ENCODE measurements around the gene LTBP4.
A peak's percentile ranks its signal among the peaks of the same experiment; 100 is the strongest.

The LTBP4 gene

DNA sequence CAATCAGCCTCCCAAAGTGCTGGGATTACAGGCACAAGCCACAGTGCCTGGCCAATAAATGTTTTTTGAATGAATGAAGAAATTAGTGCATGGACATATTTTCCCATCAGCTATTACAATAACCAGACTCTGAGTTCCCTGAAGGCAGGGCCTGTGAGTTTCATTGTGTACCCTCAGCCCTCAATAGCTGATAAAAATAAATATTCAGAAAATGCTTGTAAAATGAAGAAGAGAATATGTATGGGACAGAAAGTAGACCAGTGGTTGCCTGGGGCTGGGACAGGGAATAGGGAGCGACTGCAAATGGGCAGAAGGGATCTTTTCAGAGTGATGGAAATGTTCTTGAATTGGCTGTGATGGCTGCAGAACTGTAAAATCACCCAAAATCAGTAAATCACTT lies 60.4 kb downstream of the LTBP4 start:
- no peak overlapping the region for H3K4me3 ChIP-seq (ENCODE audit: low read depth, low read length)
- DNase-seq (ENCODE audit: low read depth) = no peak
- TF ChIP-seq, protein P1, sequence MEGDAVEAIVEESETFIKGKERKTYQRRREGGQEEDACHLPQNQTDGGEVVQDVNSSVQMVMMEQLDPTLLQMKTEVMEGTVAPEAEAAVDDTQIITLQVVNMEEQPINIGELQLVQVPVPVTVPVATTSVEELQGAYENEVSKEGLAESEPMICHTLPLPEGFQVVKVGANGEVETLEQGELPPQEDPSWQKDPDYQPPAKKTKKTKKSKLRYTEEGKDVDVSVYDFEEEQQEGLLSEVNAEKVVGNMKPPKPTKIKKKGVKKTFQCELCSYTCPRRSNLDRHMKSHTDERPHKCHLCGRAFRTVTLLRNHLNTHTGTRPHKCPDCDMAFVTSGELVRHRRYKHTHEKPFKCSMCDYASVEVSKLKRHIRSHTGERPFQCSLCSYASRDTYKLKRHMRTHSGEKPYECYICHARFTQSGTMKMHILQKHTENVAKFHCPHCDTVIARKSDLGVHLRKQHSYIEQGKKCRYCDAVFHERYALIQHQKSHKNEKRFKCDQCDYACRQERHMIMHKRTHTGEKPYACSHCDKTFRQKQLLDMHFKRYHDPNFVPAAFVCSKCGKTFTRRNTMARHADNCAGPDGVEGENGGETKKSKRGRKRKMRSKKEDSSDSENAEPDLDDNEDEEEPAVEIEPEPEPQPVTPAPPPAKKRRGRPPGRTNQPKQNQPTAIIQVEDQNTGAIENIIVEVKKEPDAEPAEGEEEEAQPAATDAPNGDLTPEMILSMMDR (IDR thresholded peaks at IDR 0.05; ENCODE audit: low read depth, low read length, missing control alignments) = no peak

DNA sequence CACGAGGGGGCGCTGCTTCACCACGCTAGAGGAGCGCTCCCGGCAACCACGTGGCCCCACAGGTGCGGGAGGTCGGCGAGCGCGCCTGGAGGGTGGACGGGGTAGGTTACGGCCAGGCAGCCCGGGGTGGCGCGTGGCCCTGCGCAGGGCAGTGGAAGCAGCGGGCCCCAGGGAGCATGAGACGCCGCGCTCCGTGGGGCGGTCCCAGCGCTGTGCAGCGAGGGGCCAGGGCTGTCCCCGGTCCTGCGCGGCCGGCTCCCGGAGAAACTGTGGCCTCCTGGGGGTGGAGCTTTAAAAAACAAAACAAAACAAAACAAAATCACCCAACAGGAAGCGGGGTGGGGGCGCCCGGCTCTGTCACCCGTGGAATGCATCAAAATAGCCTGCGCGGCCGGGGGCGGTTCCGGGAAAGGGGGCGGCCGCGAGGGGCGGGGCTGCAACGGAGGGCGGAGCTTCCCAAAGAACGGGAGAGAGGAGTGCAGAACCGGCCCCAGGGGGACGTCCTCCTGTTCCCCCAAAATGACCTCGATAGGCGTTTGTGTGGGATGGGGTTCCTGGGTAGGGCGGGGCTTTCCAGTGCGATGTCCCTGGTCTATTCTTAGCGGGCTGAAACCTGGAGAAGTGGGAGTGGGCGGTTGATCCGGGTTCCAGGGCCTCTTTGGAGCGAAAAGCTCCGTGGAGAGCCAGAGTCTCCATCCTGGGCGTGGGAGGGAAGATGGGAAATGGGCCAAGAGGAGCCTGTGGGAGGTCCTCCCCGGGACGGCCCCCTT lies 61.9 kb downstream of the LTBP4 start:
- no peak for DNase-seq (ENCODE audit: low read depth)
- TF ChIP-seq, protein P1 (IDR thresholded peaks at IDR 0.05; ENCODE audit: low read depth, low read length, missing control alignments) = peak; percentile 78
- peak overlapping the region; percentile 58 for H3K4me3 ChIP-seq (ENCODE audit: low read depth, low read length)

DNA sequence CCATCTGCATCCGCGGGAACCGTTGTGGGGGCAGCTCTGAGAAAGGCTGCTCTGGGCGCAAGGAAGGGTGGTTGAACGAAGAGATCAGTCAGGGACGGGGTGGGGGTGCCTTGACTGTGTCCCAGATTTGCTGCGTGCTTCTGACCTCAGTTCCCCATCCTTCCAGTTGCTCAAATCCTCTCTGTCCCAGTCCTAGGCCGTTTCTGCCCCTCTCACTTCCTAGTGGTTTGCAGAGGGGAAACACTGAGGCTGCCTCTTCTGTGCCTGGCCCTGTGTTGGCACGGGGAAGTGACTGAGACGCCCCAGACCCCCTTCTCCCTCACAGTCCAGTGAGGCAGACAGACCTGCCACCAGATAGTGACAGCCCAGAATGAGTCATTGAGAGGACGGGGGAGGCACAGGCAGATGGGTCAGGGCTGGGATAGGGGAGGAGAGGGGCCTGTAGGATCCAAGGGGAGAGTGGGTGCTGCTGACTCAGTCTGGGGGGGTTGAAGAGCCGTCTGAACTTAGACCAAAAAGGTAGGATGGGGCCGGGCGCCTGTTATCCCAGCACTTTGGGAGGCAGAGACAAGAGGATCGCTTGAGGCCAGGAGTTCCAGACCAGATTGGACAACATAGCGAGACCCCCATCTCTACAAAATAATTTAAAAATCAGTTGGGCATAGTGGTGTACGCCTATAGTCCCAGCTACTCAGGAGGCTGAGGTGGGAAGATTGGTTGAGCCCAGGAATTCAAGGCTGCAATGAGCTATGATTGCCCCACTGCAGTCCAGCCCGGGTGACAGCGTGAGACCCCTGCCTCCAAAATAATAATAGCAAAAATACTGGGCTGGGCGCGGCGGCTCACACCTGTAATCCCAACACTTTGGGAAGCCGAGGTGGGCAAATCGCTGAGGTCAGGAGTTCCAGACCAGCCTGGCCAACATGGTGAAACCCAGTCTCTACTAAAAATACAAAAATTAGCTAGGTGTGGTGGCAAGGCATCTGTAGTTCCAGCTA lies 62.8 kb downstream of the LTBP4 start:
- DNase-seq (ENCODE audit: low read depth) = no peak
- TF ChIP-seq, protein P1 (IDR thresholded peaks at IDR 0.05; ENCODE audit: low read depth, low read length, missing control alignments) = no peak
- peak overlapping the region; percentile 58 for H3K4me3 ChIP-seq (ENCODE audit: low read depth, low read length)

DNA sequence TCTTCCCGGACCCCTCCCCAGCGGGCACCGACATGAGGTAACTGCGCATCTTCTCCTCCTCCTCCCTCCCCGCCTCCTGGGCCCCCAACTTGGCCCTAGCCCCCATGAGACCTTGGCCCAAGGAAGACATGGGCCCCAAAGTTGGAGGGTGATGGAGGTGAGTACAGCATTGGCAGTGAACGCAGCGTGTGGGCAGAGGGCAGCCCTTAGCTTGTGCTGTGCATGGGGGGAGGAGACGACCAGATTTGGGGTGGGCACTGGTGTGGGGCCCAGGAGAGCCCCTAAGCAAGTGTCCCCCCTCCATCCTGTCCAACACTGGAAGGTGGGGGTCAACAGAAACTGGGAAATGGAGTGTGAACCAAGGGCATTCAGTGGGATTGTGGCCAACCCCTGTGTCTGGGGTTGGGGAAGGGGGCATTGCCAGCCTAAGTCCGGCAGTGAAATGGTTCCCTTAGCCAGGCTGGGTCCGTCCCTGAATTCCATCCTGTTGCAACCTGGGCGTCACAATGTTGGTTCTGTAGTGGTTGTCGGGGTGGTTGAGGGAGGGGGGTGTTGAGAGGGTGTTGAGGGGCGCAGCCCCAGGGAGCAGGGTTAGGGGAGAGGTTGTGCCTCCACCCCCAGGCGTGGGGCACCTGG lies 65.8 kb downstream of the LTBP4 start:
- TF ChIP-seq, protein P1 (IDR thresholded peaks at IDR 0.05; ENCODE audit: low read depth, low read length, missing control alignments) = no peak
- DNase-seq (ENCODE audit: low read depth) = no peak
- H3K4me3 ChIP-seq (ENCODE audit: low read depth, low read length) = no peak overlapping the region

DNA sequence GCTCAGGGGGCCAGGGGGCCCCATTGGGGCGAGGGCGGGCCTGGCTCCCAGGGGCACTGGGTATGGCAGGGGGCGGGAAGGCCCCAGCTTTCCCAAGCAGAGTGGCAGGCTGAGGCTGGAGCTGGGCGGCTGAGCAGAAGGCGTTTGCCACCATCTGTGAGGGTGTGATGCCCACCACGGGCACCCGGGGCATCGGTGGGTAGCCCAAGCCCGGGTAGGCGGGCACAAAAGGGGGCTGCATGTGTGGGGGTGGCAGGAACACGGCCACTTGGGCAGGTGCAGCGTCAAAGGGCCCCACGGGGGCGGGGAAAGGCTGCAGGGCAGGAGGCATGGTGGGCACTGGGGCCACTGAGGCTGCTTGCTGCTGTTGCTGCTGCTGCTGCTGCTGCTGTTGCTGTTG lies 66.4 kb downstream of the LTBP4 start:
- no peak for DNase-seq (ENCODE audit: low read depth)
- TF ChIP-seq, protein P1 (IDR thresholded peaks at IDR 0.05; ENCODE audit: low read depth, low read length, missing control alignments) = no peak

DNA sequence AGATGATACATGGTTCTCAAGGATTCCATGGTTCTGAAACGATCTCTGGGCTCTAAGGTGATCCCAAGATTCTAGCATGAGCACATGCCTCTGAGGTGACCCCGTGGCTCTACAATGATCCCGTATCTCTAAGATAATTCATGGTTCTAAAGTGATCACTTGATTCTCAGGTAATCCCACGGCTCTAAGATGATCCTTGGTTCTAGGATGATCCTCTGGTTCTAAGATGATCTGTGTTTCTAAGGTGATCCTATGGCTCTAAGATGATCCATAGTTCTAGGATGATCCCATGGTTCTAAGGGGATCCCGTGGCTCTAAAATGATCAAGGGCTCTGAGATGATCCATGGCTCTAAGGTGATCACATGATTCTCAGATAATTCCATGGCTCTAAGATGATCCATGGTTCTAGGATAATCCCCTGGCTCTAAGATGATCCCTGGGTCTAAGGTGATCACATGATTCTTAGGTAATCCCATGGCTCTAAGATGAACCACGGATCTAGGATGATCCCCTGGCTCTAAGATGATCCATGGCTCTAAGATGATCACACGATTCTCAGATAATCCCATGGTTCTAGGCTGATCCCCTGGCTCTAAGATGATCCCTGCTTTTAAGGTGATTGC lies 67.9 kb downstream of the LTBP4 start:
- DNase-seq (ENCODE audit: low read depth) = no peak
- TF ChIP-seq, protein P1 (IDR thresholded peaks at IDR 0.05; ENCODE audit: low read depth, low read length, missing control alignments) = no peak
- H3K4me3 ChIP-seq (ENCODE audit: low read depth, low read length) = no peak overlapping the region

More for the DNA sequence above, 66.4 kb downstream of the LTBP4 start:
- no peak overlapping the region for H3K4me3 ChIP-seq (ENCODE audit: low read depth, low read length)
